OCI-LY3 (cell line): ENCODE data around the gene PIGX.

Experiments
- CTCF ChIP-seq: fragments of 200-600, 300-600 bp; sonication (generic); IDR thresholded peaks from 2 replicates; pipeline ENCODE4 v1.5.1; 2014; ENCODE audit warnings: antibody characterized with exemption, low read length, low read depth
- EZH2phosphoT487 ChIP-seq: fragments of 200-600 bp; shearing (Covaris generic); IDR thresholded peaks from 2 replicates; pipeline ENCODE4 v1.6.1; 2018; ENCODE audit warnings: antibody characterized with exemption, mixed run types, low read depth

- TF ChIP-seq CTCF (no peak), EZH2phosphoT487 (no peak)
These were observed 60.7 kb downstream of the PIGX start for GRCh38 chr3:196772897-196773296.
